A673 (cell line): Measurements from ENCODE around the gene RFC1.

Source experiments
- EZH2 ChIP-seq: fragments of 200-600 bp; sonication (generic); IDR thresholded peaks from 2 replicates; pipeline ENCODE4 v1.6.1; 2017; ENCODE audit warnings: borderline replicate concordance, low read depth, mild to moderate bottlenecking, mixed read lengths, antibody characterized with exemption, low read length; ENCODE audit not compliant: poor library complexity, severe bottlenecking
- TF ChIP-seq, protein P1 (sequence below): fragments of 300-800, 200-600 bp; sonication (generic); conservative IDR thresholded peaks from 2 replicates; pipeline ENCODE4 v1.5.1; 2017; ENCODE audit warnings: low read depth, mild to moderate bottlenecking, antibody characterized with exemption, low read length, moderate library complexity, mixed read lengths

DNA sequence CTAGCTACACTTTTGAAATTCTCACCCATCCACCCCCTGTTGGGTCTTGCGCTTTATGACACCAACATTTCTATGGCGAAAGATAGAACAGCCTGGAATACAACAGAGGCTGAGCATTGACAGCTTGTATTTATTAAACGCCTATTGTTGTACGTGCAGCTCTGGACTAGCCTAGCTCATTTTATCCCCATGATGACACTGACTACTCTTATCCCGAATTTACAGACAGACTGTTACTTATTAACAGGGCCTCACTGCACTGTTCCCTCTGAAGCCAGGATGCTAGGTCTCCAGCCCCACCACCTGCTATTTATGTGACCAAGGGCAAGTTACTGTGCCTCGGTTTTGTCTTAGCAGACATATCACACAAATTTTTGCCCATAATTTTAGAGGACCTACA, 1.0 kb upstream of the RFC1 start:
- TF ChIP-seq, protein P1, sequence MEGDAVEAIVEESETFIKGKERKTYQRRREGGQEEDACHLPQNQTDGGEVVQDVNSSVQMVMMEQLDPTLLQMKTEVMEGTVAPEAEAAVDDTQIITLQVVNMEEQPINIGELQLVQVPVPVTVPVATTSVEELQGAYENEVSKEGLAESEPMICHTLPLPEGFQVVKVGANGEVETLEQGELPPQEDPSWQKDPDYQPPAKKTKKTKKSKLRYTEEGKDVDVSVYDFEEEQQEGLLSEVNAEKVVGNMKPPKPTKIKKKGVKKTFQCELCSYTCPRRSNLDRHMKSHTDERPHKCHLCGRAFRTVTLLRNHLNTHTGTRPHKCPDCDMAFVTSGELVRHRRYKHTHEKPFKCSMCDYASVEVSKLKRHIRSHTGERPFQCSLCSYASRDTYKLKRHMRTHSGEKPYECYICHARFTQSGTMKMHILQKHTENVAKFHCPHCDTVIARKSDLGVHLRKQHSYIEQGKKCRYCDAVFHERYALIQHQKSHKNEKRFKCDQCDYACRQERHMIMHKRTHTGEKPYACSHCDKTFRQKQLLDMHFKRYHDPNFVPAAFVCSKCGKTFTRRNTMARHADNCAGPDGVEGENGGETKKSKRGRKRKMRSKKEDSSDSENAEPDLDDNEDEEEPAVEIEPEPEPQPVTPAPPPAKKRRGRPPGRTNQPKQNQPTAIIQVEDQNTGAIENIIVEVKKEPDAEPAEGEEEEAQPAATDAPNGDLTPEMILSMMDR, result no peak
- TF ChIP-seq EZH2, result no peak
